ENCODE measurements around the gene EPHA5.

- TF ChIP-seq, protein P1, sequence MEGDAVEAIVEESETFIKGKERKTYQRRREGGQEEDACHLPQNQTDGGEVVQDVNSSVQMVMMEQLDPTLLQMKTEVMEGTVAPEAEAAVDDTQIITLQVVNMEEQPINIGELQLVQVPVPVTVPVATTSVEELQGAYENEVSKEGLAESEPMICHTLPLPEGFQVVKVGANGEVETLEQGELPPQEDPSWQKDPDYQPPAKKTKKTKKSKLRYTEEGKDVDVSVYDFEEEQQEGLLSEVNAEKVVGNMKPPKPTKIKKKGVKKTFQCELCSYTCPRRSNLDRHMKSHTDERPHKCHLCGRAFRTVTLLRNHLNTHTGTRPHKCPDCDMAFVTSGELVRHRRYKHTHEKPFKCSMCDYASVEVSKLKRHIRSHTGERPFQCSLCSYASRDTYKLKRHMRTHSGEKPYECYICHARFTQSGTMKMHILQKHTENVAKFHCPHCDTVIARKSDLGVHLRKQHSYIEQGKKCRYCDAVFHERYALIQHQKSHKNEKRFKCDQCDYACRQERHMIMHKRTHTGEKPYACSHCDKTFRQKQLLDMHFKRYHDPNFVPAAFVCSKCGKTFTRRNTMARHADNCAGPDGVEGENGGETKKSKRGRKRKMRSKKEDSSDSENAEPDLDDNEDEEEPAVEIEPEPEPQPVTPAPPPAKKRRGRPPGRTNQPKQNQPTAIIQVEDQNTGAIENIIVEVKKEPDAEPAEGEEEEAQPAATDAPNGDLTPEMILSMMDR (IDR thresholded peaks at IDR 0.05), result no peak
- no peak for TF ChIP-seq POLR2A (IDR thresholded peaks at IDR 0.05)
These were observed 314 bp downstream of the EPHA5 start for GRCh38 chr4:65670020-65670330.

Measured in tibial nerve (tissue), 3 donors.